Fibroblast of the aortic adventitia (primary cell): Measurements from ENCODE around the gene ANKRD11. TPM values are rescaled to one million over a fixed set of nuclear protein-coding genes. Genes with fewer than 3 reads are reported as not detected.
"Not testable (repeated sequence)": the region's sequence is repeated elsewhere in the genome, so short reads cannot be mapped to it uniquely, and the experiment has no call there.

ENCODE experiments used
- DNase-seq: peaks from one replicate; pipeline ENCODE4 v3.0.0-alpha.2; 2010; ENCODE audit warnings: low read depth
- H3K4me3 ChIP-seq: 2 replicates; pipeline ENCODE4 v1.5.1; 2011; ENCODE audit warnings: low read depth, mild to moderate bottlenecking, control low read depth, low read length, moderate library complexity
- total RNA-seq: library from RNA; depleted of rRNA; stranded (reverse); fragments of >200 nt; gene quantifications from 2 replicates; pipeline ENCODE4 v1.2.3, GENCODE V29; 2012; ENCODE audit warnings: low replicate concordance
- TF ChIP-seq, protein P1 (sequence below): IDR thresholded peaks from 2 replicates; pipeline ENCODE4 v1.5.1; 2011; ENCODE audit warnings: mild to moderate bottlenecking, low read length, control low read depth, inconsistent platforms; ENCODE audit not compliant: insufficient read depth

Gene ANKRD11
- total RNA-seq, 1 donor, result 78.9 TPM

DNA sequence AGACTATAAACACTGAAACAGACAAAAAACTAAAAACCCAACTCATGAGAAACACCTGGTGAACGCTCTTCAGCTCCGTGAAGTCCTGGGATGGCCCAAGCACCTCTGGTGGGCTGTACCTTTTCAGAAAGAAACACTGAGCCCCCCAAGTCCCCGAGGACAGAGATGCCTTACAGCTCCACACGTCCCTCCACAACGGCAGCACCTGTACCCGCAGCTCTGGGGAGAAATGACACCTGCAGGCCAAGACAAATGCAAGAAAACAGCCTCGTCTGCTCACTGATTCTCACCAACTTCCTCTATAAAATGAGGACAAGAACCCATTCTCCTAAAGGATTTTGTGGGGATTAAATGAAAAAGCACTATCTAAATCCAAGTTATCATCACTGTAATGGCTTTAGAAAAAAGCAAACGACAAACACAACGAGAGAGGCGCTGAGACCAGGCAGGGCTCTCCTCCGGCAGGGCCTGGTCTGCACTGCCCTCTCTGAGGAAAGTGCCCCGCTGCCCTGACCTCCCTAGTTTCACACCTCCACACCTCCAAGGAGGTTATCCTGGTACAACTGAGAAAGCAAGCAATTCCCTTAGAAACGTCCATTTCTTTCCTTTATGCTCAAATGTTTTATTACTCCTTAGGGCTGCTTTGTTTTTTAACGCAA lies 158.0 kb downstream of the ANKRD11 start:
- TF ChIP-seq, protein P1, sequence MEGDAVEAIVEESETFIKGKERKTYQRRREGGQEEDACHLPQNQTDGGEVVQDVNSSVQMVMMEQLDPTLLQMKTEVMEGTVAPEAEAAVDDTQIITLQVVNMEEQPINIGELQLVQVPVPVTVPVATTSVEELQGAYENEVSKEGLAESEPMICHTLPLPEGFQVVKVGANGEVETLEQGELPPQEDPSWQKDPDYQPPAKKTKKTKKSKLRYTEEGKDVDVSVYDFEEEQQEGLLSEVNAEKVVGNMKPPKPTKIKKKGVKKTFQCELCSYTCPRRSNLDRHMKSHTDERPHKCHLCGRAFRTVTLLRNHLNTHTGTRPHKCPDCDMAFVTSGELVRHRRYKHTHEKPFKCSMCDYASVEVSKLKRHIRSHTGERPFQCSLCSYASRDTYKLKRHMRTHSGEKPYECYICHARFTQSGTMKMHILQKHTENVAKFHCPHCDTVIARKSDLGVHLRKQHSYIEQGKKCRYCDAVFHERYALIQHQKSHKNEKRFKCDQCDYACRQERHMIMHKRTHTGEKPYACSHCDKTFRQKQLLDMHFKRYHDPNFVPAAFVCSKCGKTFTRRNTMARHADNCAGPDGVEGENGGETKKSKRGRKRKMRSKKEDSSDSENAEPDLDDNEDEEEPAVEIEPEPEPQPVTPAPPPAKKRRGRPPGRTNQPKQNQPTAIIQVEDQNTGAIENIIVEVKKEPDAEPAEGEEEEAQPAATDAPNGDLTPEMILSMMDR, result no peak
- no peak for DNase-seq
- H3K4me3 ChIP-seq, result no peak overlapping the region

DNA sequence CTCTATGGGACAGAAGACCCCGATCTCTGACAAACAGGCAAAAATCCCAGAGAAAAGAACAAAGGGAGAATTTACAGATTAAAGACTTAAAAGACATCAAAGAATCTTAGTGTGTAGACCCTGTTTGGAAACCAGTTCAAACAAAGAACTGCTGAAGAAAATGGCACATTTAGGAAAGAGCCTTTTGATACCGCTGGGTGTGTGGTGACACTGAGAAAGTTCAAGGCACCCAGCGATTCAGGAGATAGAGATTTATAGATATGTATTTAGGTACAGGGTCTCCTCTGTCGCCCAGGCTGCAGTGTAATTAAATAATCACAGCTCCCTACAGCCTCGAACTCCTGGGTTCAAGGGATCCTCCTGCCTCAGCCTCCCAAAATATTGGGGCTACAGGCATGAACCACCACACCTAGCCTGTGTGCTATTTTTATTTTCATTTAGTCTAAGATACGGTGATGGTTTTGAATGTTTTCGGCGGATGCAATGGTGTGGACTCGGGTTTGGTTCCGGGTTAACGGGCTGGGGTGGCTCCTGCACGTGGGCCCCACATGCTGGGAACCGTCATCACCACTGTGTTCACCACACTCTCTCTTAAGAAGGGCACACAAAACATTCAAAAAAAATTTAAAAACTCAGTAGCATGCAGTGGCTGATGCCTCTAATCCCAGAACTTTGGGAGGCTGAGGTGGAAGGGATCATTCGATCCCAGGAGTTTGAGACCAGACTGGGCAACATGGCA lies 158.8 kb downstream of the ANKRD11 start:
- no peak overlapping the region for H3K4me3 ChIP-seq
- DNase-seq, result no peak
- TF ChIP-seq, protein P1, result no peak

DNA sequence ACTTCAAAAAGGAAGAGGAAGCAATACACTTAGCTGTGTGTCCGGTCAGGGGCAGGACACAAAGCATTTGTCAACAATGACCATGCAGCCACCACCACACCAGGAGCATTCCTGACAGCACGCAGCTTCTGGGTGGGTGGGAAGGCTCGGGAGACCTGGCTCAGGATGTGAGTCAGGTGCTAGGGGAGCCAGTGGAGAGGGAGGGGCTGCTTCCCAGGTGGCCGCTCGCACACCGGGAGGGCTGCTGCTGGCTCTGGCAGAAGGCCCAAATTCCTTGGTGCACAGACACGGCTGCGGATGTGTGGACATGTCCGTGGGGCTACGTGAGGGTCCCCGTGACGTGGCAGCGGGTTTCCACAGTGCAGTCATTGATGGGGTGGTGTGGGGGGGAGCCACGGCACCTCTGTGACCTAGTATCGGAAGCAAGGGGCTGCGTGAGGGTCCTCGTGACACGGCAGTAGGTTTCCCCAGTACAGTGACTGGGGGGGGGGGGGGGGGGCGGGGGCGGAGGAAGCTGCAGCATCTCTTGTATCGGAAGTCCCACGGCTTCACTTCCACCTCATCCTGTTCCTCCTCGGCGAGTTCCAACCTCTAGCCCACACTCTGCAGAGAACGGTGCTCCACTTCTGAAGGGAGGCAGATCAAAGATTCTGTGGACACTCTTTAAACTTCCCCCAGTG lies 160.0 kb downstream of the ANKRD11 start:
- no peak for DNase-seq
- no peak overlapping the region for H3K4me3 ChIP-seq
- TF ChIP-seq, protein P1, result no peak

DNA sequence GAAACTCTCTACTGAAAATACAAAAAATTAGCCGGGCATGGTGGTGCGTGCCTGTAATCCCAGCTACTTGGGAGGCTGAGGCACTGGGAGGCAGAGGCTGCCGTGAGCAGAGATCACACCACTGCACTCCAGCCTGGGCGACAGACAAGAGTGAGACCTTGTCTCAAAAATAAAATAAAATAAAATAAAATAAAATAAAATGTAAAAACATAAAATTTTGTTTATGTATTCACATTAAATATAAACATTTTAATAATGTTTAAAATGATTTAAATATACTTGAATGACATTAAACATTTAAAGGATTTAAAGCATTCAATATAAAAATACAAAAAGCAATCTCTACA lies 160.6 kb downstream of the ANKRD11 start:
- H3K4me3 ChIP-seq, DNase-seq: not testable (repeated sequence)

DNA sequence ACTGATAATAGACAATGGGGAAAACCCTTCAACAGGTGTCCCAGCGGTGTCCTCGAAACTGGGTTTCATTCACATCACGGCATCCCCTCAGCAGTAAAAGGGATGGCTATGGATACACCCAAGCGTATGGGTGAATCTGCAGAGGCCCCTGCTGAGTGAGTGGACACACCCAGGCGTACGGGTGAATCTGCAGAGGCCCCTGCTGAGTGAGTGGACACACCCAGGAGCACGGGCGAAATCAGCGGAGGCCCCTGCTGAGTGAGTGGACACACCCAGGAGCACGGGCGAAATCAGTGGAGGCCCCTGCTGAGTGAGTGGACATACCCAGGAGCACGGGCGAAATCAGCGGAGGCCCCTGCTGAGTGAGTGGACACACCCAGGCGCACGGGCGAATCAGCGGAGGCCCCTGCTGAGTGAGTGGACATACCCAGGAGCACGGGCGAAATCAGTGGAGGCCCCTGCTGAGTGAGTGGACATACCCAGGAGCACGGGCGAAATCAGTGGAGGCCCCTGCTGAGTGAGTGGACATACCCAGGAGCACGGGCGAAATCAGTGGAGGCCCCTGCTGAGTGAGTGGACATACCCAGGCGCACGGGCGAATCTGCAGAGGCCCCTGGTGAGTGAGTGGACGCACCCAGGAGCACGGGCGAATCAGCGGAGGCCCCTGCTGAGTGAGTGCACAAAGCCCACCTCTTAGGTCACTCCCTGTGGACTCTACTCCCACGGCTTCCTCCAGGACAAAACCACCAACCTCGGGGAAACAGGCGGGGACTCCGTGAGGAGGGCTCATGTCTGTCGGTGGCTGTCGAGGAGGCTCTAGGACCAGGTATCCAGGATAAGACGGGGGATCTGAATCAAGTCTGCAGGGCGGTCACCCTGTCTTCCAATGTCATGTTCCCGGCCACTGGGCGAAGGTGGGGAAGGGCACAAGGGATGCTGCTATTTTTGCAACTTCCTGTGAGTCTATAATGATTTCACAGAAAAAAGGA lies 161.7 kb downstream of the ANKRD11 start:
- DNase-seq, H3K4me3 ChIP-seq: not testable (repeated sequence)

DNA sequence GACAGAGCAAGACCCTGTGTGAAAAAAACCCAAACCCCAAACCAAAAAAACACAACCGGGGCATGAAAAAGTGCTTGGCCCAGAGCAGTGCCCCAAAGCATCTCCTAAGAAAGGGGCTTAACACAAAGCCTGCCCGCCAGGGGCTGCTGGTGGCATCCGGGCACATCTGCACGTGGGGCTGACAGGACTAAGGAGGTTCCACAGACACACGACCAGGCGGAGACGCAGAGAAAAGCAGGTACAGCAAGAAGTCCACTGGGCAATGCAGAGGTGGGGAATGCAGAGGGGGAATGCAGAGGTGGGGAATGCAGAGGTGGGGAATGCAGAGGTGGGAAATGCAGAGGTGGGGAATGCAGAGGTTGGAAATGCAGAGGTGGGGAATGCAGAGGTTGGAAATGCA lies 163.6 kb downstream of the ANKRD11 start:
- no peak for DNase-seq
- no peak overlapping the region for H3K4me3 ChIP-seq
- TF ChIP-seq, protein P1, result no peak

DNA sequence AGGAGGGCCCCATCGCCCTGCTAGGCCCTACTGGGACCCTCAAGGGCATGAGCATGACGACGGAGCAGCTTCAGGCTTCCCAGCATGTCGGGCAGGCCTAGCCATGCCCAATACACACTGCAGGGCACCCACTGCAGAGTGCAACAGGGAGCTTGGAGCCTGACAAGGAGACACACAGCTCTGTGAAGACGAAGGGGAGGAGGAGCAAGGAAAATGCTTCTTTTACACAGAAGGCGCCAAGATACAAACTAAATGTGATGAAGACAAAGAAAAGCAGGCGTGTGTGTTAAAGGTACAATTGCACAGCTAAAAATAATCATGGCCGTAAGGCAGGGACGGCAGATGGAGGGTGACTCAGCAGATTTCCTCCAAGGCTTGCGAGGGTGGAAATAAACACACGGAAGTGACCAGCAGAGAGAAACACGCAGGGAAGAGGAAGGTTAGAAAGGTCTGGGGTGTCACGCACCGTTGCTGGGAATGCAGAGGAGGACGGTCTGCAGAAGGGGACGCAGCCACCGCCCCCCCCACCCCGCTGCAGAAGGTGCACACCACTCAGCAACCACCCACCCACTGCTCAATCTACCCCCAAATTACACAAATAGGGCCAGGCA lies 164.4 kb downstream of the ANKRD11 start:
- H3K4me3 ChIP-seq, result peak overlapping the region; percentile 31
- peak; percentile 90 for DNase-seq
- TF ChIP-seq, protein P1, result no peak
